Left forelimb (tissue), 1 donor: ENCODE measurements around the gene DSCAML1.

Experiments used
- DNase-seq: peaks from one replicate; pipeline ENCODE4 v3.0.0-alpha.2; 2018; ENCODE audit warnings: low spot score

DSCAML1 gene

DNA sequence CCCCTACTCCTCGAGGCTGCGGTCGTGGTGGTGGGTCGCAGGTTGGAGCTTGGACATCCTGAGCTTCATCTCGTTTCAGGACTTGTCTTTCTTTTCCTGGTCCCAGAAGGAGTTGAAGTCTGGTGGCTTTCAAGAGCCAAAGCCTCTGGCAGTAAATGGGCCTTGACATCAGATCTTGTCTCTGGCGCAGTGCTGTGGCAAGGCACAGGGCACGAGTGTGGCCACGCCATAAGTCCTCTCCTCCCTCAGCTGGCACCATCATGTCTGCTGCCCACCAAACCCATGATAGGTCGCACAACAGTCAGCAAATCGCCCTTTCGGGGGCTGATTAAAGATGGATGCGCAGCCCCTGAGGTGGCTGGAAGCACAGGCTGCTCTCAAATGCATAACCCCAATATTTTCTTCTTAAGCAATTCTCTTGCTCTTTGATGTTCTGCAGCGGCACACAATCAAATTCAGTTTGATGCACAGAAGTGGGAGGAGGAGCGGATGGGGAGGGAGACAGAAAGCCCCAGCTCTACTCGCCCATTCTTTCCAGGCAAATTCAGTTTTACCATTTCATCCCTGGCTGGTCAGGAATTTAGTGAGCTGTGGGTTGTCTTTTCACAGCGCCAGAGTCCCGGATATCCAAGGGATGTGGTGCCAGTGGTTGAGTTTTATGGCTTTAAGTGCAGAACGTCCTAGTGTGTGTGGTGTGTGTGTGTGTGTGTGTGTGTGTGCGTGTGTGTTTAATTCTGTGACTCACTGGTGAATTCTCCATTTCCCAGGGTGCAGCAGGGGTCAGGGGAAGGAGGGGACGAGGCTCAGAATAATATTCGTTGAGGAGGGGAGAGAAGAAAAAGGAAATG, 162.0 kb downstream of the DSCAML1 start:
- no peak for DNase-seq

DNA sequence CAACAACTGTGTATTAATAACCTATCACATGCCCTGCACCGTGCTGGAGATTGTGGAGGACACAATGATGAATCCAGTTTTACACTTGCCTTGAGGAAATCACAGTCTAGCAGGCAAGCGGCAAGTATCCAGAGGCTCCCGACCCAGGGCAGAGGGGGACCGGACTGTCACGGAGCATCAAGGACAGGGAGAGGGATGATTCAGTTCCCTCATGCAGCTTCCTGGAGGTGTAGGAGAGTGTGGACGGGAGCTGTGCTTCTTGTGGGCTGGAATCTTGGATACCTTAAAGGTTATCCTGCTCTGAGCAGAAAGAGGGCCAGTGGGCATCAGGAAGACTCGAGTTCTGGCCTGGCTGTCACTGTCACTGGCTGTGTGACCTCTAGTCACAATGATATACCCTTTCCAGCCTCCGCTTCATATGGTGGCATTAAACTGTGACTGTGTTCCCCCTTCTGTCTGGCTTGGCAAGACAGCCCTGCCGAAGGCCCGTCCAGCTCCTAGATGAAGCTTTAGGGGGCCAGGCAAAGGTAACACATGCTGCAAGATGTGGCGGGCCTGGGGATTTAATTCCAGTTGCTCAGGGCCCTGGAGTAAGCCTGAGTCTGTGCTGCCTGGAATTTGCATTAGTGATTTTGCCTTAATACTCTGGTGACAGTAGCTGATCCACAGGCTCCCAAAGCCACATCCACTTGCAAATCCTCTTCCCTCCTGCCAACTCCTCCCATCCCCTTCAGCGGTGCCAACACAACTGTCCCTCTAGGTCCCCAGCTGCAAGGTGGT, 162.8 kb downstream of the DSCAML1 start:
- no peak for DNase-seq

GRCh38 chr11:117633186-117633754, 163.7 kb downstream of the DSCAML1 start:
- no peak for DNase-seq

GRCh38 chr11:117632306-117632705, 164.7 kb downstream of the DSCAML1 start:
- DNase-seq: no peak

- no peak for DNase-seq
Measured at GRCh38 chr11:117631336-117632140, 165.5 kb downstream of the DSCAML1 start.

DNA sequence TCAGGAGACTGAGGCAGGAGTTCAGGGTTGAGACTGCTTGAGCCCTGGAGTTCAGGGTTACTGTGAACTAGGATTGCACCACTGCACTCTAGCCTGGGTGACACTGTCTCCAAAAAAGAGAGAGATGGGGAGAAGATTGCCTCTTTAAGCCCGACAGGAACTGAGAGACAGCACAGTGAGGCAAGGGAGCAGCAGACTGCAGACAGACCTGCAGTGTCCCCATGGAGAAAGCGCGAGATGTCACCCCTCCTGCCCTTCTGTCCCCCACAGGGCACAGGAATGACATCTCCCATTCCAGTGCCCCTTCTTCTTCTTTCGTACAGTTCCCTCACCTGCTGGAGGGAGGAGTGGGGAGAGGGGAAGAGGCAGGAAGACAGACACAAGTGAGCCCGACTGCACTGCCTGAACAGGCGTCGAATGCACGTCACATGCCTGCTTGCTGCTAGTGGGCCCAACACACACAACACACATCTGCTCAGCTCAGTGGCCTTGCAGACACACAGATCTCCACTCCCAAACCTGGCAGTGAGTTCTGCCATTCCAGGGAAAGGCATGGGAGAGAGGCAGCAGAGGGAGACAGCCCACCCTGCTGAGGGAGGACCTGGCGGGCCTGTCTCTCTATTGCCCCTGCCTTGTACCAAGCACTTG, 167.0 kb downstream of the DSCAML1 start:
- no peak for DNase-seq

DNA sequence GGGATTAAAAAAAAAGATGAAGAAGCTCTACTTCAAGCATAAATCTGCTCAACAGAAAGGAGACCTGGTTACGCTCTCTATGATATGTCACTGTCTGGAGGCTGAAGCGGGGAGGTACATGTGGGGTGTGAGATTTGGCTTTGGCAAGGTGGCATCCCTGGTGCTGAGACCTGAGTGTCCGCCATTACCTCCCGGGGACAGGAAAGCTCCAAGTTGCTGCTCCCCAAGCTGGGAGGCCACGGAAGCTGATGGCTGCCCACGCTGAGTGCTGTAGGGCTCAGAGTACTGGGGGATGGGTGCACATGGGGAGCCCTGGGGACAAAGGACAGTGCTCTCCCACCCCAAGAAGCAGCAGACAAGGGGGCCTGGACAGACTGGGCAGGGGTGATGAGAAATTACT, 167.9 kb downstream of the DSCAML1 start:
- no peak for DNase-seq

GRCh38 chr11:117627259-117627658, 169.8 kb downstream of the DSCAML1 start:
- DNase-seq: no peak

GRCh38 chr11:117626576-117626975, 170.4 kb downstream of the DSCAML1 start:
- DNase-seq: no peak

DNA sequence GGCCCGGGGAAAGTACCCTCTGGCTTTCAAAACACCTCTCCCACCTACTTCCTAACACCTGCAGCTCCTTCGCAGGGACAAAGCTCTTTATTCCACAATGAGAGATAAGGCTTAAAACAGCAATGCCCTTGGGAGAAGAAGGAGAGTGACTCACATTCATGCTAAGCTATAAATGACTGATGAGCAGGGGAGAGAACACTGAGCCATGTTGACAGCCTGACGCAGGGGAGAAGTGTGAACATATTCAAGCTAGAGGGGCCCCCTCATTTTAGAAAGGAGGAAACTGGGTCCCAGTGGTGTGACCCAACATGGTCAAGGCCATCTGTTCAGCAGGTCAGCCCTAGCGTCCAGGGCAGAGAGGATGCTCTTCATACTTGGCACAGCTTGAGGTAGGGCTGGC, 171.8 kb downstream of the DSCAML1 start:
- DNase-seq: no peak

- no peak for DNase-seq
Measured at GRCh38 chr11:117623831-117624271, 173.2 kb downstream of the DSCAML1 start.

DNA sequence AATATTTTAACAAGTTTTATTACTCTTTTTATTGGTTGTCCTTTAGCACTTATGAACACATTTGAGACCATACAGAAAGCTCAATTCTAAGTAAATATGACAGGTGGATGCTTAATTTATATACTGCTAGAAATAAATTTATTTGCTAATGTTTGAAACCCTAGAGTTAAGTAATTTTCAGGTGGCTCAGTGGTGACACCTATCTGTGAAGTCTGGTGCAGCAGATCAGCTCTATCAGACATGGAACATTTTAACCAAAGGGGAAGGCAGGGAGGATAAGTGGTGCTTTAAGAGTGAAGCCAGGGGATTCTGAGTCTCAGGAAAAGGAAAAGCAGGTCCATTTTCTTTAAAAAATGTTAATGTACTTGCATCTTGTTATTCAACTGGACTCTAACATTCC, 175.8 kb downstream of the DSCAML1 start:
- DNase-seq: no peak

DNA sequence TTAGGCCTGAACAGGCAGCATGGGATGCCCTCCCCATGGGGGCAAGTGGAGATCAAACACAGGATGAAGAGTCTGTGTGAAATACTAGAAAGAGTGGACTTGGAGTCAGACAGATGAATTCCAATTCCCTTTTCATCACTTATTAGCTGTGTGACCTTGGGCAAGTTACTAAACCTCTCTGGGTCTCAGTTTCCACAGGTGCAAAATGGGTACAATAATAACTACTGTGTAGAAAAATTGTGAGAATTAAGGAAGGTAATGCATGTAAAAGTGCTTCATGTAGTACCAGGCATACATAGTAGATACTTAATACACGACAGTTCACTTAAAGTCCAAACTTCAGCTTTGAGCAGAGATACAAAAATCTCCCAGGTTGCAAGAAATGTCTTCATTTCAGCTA, 176.4 kb downstream of the DSCAML1 start:
- DNase-seq: no peak

- no peak for DNase-seq
Measured at GRCh38 chr11:117620086-117620485, 176.9 kb downstream of the DSCAML1 start.

DNA sequence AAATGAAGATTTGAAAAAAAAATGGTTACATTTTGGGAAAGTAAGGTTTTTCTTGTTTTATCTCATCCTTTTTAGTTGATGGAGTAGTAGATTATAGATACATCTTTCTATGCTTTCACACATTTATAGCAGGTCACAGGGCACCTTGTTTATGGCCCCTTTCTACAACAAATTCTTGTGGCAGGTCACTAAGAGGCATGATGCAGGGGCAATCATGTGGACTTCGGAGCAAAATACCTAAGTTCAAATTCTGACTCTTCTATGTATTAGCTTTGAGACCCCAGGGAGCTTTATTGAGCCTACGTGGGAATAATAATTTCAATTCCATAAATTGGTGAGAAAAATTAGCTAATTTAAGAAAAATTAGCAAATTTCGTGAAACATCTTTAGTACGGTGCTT, 177.4 kb downstream of the DSCAML1 start:
- no peak for DNase-seq

DNA sequence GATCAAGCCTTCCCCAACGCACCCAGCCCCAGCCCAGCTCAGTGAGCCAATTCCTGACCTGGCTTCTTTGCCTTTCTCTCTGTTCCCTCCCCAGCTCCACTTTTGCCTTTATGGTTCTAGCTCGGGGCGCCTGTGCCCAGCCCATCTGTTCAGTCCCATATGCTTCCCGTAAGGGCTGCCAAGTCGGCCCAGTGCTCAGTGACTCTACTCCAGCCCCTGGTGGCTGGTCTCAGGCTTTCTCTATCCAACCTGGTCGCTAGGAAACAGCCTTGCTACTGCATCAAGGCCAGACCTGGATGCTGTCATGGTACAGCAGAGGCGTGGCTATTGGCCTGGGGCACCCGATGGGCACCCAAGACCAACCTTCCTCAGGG, 178.0 kb downstream of the DSCAML1 start:
- DNase-seq: no peak

DNA sequence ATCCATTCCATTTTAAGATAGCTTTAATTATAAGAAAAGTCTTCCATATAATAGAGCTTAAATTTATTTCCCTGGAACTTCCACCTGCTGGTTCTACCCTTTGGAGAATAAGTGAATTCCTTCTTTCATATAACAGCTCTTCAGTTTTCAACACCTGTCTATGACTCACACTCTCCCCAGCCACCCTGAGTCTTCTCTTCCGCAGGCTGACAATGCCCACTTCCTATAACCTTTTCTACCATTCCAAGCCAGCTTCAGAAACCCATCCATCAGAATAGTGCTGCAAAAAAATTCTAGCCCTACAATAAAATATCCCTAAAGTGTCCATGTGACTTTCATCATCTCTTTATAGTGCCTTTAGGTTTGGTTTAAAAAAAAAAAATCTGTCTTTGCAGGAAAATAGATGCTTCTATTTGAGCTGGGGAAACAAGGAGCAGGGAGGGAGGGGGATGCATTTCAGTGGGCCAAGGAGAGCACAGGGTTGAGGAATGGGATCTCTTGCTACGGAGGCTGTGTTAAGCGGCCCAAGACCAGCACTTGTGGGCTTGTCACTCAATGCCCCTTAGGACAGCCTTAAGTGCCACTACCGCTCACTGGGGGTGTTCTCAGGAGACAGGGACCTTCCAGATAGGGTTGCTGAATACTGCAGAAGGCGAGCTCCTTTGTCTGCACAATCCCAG, 178.6 kb downstream of the DSCAML1 start:
- no peak for DNase-seq

DNA sequence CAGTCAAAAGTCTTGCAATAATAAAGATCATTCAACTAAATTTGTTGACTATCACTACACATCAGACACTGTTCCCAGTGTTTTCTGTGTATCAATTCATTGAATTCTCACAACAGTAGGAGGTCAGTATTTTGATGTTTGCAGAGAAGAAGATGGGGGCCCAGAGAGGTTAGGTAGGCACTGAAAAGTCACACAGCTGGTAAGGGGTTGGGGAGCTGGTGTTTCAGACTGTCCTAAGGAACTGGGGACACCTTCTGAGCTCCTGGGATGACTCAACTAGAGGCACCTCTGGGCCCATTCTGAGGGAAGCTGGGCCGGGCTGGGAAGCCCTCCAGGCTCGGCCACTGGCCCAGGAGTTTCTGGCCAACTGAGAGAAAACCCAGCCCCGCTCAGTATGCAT, 180.0 kb downstream of the DSCAML1 start:
- no peak for DNase-seq

DNA sequence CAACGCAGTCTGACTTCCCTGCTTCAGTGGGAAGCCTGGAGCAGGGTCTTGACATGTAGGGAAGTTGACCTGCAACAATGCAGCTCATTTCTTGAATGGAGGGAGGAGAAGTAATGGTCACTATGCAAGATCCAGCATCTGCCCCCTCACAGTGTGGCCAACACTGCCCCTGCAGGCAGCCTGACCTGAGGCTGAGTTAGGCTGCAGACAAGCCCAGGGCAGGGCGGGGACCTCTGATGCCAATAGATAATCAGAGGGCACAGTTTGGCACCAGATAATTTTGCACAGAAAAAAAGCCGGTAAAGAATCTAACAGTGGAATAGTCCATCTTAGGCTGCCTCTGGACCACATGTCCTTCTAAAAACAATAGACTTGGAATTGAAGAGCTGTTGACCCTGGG, 182.3 kb downstream of the DSCAML1 start:
- no peak for DNase-seq

DNA sequence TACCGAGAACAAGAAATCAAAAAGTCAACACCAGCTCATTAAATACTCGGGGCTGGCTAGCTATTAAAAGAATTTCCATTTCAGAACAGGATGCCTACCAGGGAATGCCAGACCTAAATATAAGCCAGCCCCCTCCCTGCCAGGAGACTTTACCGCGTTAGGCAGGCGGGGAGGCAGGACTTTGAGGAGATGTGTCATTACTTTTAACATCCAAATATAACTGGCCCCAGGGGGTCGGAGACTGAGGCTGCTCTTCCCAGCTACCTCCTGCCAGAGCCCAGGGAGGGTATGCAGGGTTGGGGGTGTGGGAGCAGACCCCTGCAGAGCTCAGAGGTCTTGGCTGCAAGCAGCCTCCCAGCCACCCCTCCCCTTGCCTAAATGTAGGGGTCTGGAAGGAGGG, 183.5 kb downstream of the DSCAML1 start:
- no peak for DNase-seq

DNA sequence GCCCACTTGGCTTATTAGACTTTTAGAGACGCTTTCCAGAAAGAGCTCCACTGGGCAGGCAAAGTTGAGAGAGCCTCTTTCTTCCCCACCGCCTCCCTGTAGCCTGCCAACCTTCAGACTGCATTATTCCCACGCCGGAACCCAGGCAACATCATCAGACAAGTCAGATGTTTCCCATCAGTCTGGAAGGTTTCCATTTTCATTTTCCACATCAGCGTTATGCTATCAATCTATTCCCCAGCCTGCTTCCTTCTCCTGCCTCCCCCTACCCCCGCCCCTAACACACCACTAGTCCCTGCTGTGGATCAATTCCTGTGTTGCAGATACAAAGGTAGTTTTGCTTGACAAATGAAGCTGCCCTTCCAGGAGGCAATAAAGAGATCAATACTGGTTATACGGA, 184.8 kb downstream of the DSCAML1 start:
- DNase-seq: no peak
